ENCODE data around the gene PRR5.
A peak's percentile ranks its signal among the peaks of the same experiment; 100 is the strongest.

The PRR5 gene

DNA sequence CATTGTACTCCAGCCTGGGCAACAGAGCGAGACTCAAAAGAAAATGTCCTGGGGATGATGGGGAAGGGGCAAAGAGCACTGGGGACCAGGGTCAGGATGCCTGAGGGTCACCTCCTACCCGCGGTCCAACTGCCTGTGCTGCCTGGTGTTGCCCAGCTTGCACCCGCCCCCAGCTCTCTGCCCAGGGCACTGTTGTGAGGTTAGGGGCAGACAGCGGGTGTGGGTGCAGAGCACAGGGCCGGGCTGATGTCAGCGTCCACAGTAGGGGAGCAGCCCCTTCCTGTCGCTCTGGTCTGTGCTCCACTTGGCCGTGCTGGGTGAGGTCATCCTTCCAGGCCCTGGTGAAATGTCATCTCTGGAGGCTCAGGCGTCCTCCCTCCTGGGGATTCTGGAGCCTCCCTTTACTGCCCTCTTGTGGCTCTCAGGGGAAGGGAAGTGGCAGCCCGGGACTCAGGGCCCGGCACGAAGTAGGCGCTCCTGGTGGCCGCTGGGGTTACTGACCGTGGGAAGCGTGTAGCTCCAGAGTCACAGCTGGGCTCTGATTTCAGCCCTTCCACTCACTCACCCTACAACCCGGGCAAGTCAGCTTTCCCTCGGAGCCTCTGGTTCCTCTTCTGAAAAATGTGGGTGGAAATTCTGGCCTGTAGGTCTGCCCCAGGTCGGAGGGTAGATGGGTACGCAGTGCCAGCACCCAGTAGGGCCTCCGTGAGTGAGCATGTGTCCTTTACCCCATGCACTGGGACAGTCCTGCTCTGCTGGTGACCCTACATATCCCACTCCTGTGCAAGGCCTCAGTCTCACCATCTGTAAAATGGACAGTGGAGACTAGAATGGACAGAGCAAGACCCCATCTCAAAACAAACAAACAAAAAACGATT, 17.3 kb upstream of the PRR5 start:
- TF ChIP-seq CTCF (conservative IDR thresholded peaks at IDR 0.05; ENCODE audit: control insufficient read depth, insufficient read depth, low read depth, low read length) = peak; percentile 99
- DNase-seq (ENCODE audit: low read depth) = peak; percentile 93
- no peak overlapping the region for H3K4me3 ChIP-seq (ENCODE audit: control insufficient read depth, low read depth, low read length)

DNA sequence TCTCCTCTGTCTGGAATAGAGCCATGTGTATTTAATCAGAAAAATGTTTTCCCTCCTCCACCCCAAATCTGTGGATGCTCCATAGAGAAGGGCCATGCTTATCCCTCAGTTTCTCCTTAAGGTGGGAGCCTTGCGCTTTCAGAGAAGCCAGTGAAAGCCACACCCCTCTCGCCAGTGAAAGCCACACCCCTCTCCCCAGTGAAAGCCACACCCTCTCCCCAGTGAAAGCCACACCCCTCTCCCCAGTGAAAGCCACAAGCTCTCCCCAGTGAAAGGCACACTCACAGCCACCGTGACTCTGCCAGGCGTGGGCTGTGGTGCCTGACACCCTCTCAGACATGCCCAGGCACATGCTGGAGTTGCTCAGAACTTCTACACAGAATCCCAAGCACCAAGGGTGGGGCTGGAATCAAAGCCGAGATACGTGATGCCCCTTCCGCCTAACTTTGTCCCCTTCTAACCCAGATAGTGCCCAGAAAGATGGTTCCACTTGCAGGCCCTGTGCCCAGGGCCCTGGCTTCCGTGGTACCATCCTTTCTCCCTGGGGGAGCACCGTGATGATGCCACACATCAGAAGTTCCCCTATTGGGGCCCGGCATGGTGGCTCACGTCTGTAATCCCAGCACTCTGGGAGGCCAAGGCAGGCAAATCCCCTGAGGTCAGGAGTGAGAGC, 16.5 kb upstream of the PRR5 start:
- peak; percentile 68 for DNase-seq (ENCODE audit: low read depth)
- H3K4me3 ChIP-seq (ENCODE audit: control insufficient read depth, low read depth, low read length) = no peak overlapping the region
- TF ChIP-seq CTCF (conservative IDR thresholded peaks at IDR 0.05; ENCODE audit: control insufficient read depth, insufficient read depth, low read depth, low read length) = no peak

GRCh38 chr22:44686873-44687600, 15.0 kb upstream of the PRR5 start:
- no peak for DNase-seq (ENCODE audit: low read depth)
- TF ChIP-seq CTCF (conservative IDR thresholded peaks at IDR 0.05; ENCODE audit: control insufficient read depth, insufficient read depth, low read depth, low read length) = no peak
- no peak overlapping the region for H3K4me3 ChIP-seq (ENCODE audit: control insufficient read depth, low read depth, low read length)

DNA sequence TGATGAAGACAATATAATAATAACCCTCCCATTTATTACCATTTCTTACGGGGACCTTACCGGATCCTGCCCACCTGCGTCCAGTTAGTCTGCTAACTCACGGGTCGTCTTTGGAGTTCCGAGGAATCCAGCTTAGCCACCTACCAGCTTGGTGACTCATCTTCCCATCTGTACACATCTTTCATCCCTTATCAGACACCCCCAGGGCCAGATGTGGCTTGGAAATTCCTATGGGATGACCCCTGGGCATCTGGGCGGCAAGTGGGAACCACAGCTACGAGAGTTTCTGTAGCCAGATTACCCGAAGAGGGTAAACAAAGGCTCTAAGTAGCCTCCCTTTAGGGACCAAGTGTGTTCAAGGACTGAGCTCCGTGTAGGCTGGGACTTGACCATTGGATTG, 12.8 kb upstream of the PRR5 start:
- DNase-seq (ENCODE audit: low read depth) = no peak
- H3K4me3 ChIP-seq (ENCODE audit: control insufficient read depth, low read depth, low read length) = no peak overlapping the region
- TF ChIP-seq CTCF (conservative IDR thresholded peaks at IDR 0.05; ENCODE audit: control insufficient read depth, insufficient read depth, low read depth, low read length) = no peak

DNA sequence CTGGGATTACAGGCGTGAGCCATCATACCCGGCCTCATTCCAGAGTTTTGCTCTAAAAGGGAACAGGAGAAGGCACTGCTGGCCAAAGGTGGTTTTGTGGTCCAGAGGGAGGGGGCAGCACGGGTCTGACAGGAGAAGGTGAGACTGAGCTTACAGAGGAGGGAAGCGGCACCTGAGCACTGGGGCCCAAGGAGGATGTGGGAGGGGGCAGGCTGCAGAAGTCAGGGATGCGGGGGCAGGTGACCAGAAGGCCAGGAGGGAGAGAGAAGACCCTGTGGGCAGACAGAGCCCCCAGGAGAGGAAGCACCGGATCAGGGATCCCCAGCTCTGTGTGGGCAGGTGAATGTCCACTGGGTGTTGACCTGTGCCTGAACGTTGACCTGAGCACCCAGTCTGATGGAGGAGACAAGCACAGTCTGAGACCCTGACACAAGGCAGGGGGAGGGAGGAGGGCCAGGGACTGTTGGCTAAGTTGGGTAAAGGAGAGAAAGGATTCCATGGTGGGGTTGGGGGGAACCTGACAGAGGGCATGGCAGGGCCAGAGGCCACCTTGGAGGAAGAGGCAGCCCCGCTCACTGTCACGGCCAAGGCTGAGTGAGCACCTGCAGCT, 12.0 kb upstream of the PRR5 start:
- no peak overlapping the region for H3K4me3 ChIP-seq (ENCODE audit: control insufficient read depth, low read depth, low read length)
- no peak for TF ChIP-seq CTCF (conservative IDR thresholded peaks at IDR 0.05; ENCODE audit: control insufficient read depth, insufficient read depth, low read depth, low read length)
- DNase-seq (ENCODE audit: low read depth) = no peak
